ENCODE measurements around the gene ITGA1.
A peak's percentile ranks its signal among the peaks of the same experiment; 100 is the strongest.
"Not testable (repeated sequence)": the region's sequence is repeated elsewhere in the genome, so short reads cannot be mapped to it uniquely, and the experiment has no call there.

Gene ITGA1

GRCh38 chr5:52976157-52976556 lies 188.4 kb downstream of the ITGA1 start:
- DNase-seq: not testable (repeated sequence)

DNA sequence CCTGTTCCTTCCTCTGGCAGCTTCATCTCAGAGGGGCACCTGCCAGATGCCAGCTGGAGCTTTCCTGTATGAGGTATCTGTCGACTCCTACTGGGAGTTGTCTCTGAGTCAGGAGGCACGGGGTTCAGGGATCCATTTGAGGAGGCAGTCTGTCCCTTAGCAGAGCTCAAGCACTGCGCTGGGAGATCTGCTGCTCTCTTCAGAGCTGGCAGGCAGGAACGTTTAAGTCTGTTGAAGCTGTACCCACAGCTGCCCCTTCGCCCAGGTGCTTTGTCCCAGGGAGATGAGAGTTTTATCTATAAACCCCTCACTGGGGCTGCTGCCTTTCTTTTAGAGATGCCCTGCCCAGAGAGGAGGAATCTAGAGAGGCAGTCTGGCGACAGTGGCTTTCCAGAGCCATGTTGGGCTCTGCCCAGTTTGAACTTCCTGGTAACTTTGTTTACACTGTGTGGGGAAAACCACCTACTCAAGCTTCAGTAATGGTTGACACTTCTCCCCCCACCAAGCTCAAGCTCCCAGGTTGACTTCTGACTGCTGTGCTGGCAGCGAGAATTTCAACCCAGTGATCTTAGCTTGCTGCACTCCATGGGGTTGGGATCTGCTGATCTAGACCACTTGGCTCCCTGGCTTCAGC lies 189.7 kb downstream of the ITGA1 start:
- DNase-seq: no peak

DNA sequence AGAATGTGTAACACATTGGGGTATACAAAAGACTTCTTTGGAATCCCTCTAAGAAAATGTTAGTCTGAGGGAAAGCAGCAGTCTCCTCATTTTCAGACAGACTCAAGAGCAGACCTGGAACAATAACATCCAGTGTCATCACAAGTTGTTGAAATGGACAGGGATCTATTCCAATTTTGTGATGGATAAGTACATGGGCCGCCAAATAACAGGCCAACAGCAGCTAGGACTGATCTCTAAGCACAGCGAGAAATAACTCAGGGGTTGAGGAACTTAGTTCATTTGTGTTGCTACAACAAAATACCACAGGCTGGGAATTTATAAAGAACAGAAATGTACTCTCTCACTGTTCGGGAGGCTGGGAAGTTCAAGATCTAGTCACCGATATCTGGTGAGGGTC lies 193.8 kb downstream of the ITGA1 start:
- no peak for DNase-seq

DNA sequence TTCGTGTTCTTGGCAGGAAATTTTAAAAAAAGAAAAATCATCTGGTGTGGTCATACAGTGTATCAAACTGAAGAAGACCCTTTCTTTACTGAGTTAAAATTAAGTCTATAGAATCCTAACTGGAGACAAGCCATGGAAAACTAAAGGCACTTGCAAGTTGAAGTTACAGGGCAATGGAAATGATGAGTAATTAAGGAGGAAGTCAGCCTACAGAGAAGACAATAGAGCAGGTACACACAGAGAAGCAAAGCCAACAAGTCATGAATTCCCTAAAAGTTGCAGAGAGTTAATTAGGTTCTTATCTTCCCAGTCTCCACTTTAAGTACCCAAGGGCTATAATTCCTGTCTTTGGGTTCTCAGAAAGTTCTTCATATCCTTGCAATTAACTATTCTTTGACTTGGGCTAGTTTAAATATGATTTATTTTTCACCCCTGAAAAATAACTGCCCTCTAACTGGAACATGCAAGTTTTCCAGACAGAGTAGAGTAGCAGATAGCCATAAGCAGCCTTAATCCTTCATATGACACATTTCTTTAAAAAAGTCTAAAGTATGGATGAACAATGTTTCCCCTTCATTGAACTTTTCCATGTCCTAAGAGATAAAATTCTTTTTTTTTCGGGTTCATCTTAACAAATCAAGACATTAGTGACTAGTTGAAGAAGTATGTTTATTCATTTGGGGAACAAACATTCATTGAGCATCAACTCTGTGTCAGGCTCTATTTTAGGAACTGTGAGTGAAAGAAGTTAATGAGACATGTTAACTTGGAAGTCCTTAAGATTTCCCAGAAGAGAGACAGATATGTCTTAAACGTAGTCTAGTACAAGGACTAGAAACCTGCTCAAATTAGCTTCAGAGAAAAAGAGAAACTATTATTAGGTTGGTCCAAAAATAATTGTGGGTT lies 196.3 kb downstream of the ITGA1 start:
- no peak for DNase-seq

- no peak for DNase-seq
These were observed 197.6 kb downstream of the ITGA1 start for GRCh38 chr5:52985306-52985705.

- no peak for DNase-seq
These were observed 200.1 kb downstream of the ITGA1 start for GRCh38 chr5:52987711-52988331.

DNA sequence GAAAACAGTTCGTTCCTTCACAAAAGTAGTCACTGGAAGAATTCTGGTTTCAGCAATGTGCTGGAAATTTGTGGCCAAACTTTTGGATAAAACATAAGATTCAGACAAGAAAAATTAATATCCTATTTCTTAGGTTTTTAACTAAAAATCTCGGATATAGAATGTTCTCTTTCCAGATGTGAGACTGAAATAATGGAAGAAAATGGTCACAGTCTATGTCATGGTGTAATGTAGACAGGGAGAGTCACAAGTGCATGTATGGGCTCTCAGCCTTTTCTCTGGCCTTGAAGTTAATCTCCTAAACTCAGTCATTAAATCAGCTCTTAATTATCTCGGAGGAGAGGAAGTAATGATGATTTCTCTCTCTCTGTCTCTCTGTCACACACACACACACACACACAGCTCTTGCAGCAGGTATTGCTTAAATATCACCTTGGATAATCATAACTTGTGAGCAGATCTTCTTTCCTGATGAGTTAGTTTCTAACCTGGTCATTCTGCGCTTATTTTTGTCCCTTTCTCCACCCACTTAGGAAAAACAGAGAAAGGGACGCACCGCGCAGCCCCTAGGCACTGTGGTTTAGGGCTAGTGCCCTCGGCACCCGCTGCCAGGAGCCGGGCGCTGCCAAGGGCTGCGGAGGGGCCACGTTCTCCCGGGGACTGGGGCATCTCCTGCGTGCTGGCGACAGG lies 200.8 kb downstream of the ITGA1 start:
- no peak for DNase-seq

GRCh38 chr5:52989025-52989780 lies 201.5 kb downstream of the ITGA1 start, which contains the start of gene ITGA2:
ITGA2 (plus strand) TSS chr5:52989352; CDS start chr5:52989469, 117 bp downstream.
- DNase-seq: peak; percentile 8

- peak; percentile 17 for DNase-seq
These were observed 202.2 kb downstream of the ITGA1 start for GRCh38 chr5:52989781-52990527.

DNA sequence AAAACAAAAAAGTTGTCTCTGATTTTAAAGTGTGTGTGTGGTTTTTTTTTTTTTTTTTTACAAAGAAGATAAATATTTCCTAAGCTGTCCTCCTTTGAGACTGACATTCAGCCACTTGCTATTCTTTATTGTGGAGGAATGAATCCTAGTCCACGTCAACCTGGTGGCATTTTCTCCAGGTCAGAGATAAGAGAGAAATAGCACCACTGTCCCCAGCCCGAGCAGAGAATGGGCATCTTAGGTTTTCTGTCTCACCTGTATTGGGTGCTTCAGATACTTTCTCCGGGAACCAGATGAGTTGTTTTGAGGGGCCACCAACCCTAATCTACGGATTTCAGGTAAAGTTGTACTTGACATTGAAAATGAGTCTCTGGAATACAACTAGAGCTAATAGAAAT lies 202.8 kb downstream of the ITGA1 start:
- DNase-seq: no peak

DNA sequence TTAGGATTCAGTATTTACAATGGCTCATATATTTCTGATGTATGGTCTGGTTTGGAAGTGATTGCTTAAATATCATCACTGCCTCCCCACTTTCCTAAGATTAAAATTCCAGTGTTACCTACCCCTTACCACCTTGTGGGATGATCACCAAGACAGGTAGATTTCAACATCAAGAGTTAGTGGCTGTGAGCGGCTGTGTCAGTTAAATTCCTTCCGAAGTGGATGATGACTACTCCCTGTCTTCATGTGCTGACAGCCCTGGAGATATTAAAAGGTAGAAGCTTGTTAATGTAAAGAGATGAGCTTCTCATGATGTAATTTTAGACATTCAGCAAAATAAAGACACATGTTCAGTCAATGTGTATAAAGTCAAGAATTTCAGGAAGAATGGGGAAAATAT lies 205.7 kb downstream of the ITGA1 start:
- no peak for DNase-seq

DNA sequence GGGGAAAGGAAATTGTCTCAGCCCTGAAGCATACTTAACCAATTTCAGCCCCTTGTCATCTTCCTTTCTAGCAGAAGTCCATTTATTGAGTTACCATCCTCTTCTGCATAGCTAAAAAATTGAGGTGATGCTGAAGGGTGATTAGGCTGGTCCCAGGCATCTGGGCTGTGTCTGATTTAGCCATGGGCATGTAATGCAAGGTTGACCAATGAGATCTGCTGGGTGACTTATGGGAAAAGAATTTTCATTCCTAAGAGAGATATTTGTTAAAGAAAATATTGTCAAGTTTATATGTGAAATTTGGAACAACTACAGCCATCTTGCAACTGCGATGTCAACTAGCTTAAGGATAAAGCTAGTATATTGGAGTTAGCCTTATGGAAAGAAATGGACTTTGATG lies 206.6 kb downstream of the ITGA1 start:
- DNase-seq: no peak

GRCh38 chr5:52995095-52995494 lies 207.4 kb downstream of the ITGA1 start:
- no peak for DNase-seq

- DNase-seq: no peak
These were observed 208.2 kb downstream of the ITGA1 start for GRCh38 chr5:52995914-52996313.

DNA sequence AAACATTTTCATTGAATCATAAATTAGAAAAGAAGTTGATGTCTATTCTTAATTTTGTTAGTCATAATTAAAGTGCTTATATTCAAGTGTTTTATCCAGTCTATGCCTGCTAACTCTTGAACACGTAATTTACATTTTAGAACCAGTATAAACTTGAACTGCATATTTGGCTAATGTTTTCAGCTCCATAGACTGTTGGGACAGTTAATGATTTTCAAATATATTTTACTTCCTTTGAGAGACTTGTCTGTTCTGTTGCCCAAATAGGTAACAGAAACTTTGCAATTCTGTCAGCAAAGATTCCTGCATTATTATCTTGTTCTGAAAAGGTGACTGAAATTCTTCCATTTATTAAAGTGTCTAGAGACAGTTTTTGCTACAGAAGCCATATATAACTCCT lies 209.3 kb downstream of the ITGA1 start:
- no peak for DNase-seq

DNA sequence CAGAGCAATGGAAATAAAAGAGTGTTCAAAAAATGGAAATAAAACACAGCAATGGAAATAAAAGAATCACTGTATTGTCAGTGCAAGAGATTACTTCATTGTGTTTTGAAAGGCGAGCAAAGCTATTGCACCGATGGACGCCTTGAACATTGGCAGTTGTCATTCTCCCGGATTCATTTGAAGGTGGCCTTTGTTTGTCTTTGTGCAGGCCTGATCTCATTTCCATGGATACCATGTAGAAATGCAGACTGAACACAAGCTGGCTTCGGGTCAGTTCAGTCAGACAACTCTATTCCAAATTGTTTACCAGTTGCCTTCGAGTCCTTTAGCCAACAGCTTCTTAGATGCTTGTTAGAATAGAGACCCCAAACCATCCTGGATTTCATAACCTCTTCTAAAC lies 209.7 kb downstream of the ITGA1 start:
- DNase-seq: no peak

DNA sequence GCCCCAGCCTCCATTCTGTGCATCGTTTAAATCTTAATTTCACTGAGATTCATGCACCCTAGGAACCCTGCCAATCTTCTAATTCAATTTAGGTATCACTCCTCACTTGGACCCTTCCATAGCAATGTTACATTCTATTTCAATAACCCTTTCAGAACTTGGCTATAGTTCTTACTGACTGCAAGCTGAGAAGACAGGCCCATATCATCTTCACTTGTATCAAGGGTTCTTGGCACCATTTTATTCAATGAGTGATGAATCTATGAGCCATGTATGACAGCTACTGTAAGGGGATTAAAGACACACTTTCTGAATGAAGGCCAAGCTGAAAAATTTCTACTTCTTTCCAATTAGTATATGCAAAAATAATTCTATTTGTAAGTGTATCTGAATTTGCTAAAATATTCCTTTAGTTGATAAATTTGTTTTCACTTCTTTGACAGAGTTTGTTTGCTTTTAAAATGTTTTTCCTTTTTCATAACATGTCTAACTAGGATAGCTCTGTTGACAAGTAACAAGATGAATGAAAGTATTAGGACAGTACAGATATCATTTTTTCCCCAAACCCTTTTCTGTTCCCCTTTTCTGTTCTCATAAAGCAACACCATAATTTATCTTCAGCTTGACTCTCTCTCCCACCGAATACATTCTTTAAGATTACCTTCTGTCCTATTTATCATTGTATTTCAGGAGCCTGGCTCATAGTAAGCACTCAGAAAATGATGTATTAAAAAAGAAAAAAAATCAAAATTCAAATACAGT lies 211.0 kb downstream of the ITGA1 start:
- no peak for DNase-seq

DNA sequence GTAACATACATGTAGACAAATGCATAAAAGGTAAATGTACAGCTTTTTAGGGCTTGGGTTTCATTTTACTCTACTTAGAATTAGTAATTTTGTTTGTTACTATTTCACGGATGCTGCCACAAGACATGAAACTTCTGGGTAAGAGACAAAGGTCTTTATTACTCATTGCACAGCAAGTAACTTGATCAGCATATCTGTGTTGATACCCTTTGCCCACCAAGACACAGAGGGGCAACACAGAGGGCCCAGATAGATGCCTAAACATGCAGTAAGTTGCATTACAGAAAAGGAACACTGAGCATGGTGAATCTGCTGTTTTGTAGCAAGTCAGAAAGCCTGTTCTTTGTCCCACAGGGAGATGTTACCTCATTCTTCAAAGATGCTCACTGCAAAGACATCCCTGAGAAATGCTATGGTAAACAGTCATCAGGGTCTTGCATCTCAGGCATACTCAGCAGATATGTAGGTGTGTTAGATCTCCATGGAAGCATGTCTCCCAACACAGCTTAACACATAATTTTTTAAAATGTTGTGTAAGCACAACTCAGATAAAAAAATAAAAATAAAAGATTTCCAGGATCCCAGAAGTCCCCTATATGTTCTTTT lies 211.7 kb downstream of the ITGA1 start:
- DNase-seq: no peak

- DNase-seq: no peak
These were observed 213.8 kb downstream of the ITGA1 start for GRCh38 chr5:53001541-53001940.

GRCh38 chr5:53002491-53002890 lies 214.8 kb downstream of the ITGA1 start:
- DNase-seq: no peak

All from activated CD4-positive, alpha-beta T cell treated with anti-CD3 and anti-CD28 coated beads, Interleukin-2, amount 50 U/mL, for 1 hour (primary cell).